HG03469 (cell line): ENCODE data around the gene ADAMTS17.

Experiments used
- ATAC-seq: cut with Tn5 transposase; IDR thresholded peaks from one replicate; pipeline ENCODE4 v1.9.1; 2021; ENCODE audit warnings: mild to moderate bottlenecking, moderate library complexity, moderate number of reproducible peaks; ENCODE audit not compliant: unreplicated experiment

The ADAMTS17 gene

DNA sequence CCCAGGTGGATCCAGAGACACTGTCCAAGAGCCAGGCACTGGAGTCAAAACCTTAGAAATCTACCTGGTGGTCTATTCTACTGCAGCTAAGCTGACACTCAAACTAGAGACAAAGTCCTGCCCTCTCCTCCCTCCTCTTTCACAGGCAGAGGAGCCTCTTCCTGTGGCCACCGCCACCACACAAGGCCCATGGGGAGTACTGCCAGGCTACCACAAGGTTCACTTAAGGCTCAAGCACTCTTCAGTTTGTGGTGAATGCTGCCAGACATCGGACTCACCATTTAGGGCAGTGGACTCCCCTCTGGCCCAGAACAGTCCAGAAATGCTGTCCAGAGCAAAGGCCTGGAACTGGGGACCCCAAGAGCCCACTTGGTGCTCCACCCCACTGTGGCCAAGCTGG lies 160.9 kb downstream of the ADAMTS17 start:
- ATAC-seq = no peak

- ATAC-seq = no peak
Observed at GRCh38 chr15:100175406-100176114, 166.2 kb downstream of the ADAMTS17 start.

- no peak for ATAC-seq
Observed at GRCh38 chr15:100174904-100175275, 166.9 kb downstream of the ADAMTS17 start.

GRCh38 chr15:100174159-100174903 lies 167.4 kb downstream of the ADAMTS17 start:
- no peak for ATAC-seq

DNA sequence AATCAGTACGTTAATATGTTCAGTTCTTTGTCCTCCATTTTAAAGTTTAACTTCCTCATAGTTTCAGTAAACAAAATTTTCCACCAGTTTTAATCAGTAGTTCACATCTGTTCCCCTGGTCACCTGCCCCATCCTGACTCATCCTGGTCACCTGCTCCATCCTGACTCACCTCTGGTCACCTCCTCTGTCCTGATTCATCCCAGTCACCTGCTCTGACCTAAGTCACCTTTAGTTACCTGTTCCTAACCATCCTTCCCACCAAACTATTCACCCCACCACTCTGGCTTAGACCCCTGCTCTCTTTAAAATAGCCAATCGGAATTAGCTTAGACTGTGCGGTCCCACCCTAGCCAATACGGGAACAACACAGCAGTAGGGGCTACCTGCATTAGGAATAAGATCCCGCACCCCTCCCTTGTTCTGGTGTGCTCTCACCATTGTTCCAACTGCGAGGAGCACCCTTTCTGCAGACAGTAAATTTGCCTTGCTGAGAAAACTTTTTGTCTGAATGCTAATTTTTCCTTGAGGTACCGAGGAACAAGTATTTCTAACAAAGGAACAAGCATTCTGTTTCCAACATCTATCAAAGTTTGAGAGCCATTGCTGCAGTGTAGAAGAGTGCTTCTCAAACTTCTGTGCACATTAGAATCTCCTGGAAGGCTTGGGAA lies 169.3 kb downstream of the ADAMTS17 start:
- ATAC-seq = no peak

DNA sequence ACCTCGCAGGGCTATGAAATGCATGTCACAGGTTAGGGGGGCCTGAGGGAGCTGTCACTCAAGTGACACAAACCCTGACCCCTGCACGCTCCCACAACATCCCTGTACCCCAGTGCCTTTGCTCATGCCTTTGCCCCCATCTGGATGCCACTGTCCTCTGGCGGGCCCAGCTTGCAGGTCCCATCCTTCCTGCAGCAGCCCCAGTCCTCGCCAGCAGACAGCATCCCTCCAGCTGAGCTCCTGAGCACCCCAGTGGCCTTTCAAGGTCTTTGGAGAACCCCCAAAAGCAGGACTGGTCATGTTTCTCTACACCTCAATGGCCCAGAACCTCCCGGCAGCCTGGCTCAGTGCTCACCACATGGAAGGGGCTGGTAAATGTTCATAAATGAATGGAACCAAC lies 170.4 kb downstream of the ADAMTS17 start:
- ATAC-seq = no peak

GRCh38 chr15:100170291-100171210 lies 171.2 kb downstream of the ADAMTS17 start:
- ATAC-seq = peak; percentile 91

DNA sequence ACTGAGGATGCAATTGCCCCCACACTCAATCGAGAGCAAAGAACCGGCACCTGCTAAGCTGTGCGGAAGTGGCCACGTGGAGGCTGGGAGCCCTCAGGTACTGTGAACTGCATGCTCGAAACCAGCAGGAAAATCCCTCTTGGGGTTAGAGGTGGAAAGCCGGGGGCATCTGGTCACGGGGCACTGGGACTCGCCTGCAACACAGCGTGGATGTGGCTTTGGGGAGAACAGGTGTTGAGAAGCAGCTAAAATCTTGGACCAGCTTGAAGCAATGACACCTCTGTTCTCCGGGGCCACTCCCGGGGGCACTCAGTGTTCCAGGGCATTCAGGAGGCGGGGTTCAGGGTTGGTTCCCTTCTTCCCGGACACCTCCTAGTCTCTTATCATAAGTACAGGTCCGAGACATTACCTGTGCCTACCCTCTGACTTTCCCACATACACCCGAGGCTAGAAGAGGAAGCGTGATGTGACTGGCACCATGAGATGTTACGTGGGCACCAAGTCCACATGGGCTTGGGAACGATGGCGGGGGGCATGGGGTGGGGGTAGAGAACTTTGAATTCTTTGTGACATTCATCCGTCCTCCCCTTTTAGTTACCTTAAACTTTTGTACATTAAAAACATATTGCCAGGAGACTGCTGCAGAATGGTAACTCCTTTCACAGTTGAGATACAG lies 172.0 kb downstream of the ADAMTS17 start:
- ATAC-seq = no peak

- no peak for ATAC-seq
Observed at GRCh38 chr15:100168787-100169186, 173.0 kb downstream of the ADAMTS17 start.

DNA sequence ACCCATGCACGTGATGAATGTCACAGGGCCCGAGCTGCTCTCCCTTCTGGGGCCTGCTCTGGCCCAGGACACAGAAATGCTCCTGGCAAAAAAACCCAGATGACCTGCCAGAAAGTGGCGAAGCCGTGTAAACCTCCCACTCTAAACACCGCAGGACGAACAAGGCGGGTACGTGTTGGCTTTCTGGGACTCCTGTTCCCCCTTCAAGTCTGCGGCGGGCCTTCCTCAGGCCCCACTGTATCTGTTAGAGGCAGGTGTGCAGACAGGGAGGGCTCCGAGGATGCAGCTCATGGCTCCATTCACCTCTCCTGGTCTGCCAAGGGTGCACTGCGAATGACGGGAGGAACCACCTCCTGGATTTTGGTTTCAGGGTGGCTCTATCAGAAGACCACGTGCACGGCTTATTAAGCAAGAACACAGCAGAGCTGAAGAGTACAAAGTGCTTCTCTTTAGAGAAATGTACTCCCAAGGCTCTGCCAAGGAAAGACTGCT lies 173.8 kb downstream of the ADAMTS17 start:
- ATAC-seq = no peak

DNA sequence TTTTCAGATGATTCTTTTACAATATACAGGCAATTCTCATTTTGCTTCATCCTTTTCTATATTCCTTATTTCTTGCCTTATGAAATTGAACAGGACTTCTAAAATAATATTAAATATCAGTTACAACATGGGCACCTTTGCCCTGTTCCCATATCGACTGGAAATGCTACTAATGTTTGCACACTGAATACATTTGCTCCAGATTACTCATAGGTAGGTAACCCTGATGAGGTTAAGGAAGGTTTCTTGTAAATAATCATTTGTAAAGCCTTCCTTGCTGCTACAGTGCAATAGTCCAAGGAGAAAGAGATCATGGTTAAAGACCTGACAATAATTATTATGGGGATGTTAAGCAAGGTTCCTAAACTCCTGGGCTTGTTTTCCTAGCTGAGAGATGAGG lies 175.5 kb downstream of the ADAMTS17 start:
- ATAC-seq = no peak

- ATAC-seq = no peak
Observed at GRCh38 chr15:100163961-100164360, 177.8 kb downstream of the ADAMTS17 start.

DNA sequence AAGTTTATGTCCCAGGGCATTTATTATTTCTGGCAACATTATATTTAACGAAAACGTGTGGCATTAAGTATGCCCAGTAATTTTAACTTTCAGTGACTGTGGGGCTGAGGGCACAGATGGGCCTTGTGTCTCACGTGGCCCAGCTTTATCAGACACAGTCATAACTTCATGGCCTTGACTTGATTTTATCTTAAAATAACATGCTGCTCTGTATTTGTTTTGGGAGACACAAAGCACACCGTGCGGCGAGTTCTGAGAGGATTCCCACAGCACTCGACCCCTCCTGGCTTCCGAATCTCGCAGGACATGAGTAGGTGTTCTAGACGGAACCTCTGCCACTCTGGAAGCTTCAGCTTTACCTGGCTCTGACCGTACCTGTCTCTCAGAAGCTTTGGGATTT lies 180.8 kb downstream of the ADAMTS17 start:
- no peak for ATAC-seq

GRCh38 chr15:100159436-100159835 lies 182.3 kb downstream of the ADAMTS17 start:
- ATAC-seq = no peak

- ATAC-seq = no peak
Observed at GRCh38 chr15:100158356-100158755, 183.4 kb downstream of the ADAMTS17 start.

- ATAC-seq = no peak
Observed at GRCh38 chr15:100156201-100156600, 185.6 kb downstream of the ADAMTS17 start.

DNA sequence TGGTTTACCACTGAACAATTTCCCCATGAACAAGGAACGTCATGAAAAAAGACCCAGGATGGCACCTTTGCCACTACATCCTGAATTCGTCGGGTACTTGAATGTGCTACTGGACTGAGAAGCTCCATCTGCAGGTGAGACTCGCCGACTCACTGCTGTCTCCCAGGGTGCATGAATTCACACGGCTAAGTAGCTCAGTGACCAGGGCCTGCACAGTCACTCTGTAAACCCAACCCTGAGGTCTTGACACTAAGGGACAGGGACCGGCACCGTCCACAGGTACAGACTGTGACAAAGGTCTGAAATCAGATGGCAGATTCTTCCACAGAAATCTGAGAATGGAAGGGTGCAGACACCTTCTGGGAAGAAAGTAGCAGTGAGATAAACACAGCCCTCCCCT lies 187.4 kb downstream of the ADAMTS17 start:
- ATAC-seq = no peak

DNA sequence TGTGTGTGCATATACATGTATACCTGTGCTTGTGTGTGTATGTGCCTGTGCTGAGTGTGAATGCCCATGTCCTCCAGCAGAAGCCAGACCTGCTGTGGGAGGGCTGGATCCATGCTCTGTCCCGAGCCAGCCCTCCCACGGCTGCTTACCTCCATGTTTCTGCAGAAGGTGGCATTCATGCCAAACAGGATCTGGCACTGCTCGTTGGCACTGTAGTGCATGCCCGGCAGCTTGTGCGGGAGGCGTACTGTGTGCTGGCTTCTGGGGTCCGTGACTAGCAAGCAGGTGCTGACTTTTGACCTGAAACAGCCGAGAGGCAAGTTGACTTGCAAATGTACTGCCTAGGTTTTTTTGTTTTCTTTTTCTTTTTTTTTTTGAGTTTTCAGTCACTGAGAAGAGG lies 189.3 kb downstream of the ADAMTS17 start:
- no peak for ATAC-seq

DNA sequence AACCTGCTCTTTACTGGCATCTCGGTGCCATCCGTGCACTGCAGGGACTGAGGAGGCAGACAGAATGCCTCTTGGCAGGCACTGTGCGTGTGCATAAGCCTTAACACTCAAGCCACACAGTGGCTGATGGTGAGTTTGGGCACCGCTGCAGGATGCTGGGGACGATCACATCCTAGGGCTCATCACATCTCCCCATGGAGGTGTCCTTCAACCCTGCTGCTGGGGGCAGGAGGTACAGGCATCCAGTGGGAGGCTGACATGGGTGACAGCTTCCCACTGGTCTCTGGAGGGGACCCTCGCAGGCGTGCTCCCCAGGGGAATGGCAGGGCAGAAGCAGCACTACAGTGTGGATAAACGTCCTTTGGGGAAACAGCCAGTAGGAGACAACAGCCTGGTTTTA lies 190.9 kb downstream of the ADAMTS17 start:
- ATAC-seq = no peak

- no peak for ATAC-seq
Observed at GRCh38 chr15:100147828-100148227, 193.9 kb downstream of the ADAMTS17 start.
